HCT116 (cell line): Measurements from ENCODE around the gene OLFML2A. TPM values are rescaled to one million over a fixed set of nuclear protein-coding genes. Genes with fewer than 3 reads are reported as not detected.
A peak's percentile ranks its signal among the peaks of the same experiment; 100 is the strongest.

Experiments used
- ATAC-seq: fragments of 200-7000 bp; cut with Tn5 transposase; 2 replicates; pipeline ENCODE4 v1.9.1; 2020; ENCODE audit warnings: mild to moderate bottlenecking, moderate library complexity
- BruUV-seq: library from RNA; stranded (reverse); fragments of 400-500 nt; replicated peaks from 2 replicates; lab custom pipeline; 2021; lab: Mats Ljungman, UMichigan
- CTCF ChIA-PET: fragments of 300-600 bp; sonication (Branson Sonifier 250); formaldehyde crosslinking; loops from one replicate; lab custom pipeline; 2021; ENCODE audit warnings: antibody characterized with exemption; lab: Charles Lee
- POLR2A ChIA-PET: fragments of 300-600, 350-600 bp; sonication (Branson Sonifier 250); formaldehyde crosslinking; loops from one replicate; lab custom pipeline; 2021; ENCODE audit warnings: antibody characterized with exemption; lab: Charles Lee
- RAD21 ChIA-PET, 2 experiments: fragments of 300-600 bp; sonication (Branson Sonifier 250); formaldehyde crosslinking; loops; one replicate each; lab custom pipeline; 2023; ENCODE audit warnings: low total read pairs in 2 of 2; ENCODE audit not compliant: uncharacterized antibody in 2 of 2, unreplicated experiment in 2 of 2, low non-redundant PET in 1 of 2; lab: Charles Lee
- DNase-seq: peaks from one replicate; pipeline ENCODE4 v3.0.0-alpha.2; 2010; ENCODE audit warnings: low read depth, low spot score
- H2AFZ ChIP-seq: fragments of 200-600 bp; shearing (Covaris generic), sonication (generic); 2 replicates; pipeline ENCODE4 v1.6.1; 2017; ENCODE audit warnings: low read depth, mixed run types, mixed read lengths, antibody characterized with exemption, low read length; ENCODE audit not compliant: poor library complexity, severe bottlenecking
- H3K27ac ChIP-seq: 2 replicates; pipeline ENCODE4 v1.5.1; 2012; ENCODE audit warnings: low read depth, low read length
- H3K27me3 ChIP-seq: fragments of 200-600 bp; sonication (generic); 2 replicates; pipeline ENCODE4 v1.6.1; 2016; ENCODE audit warnings: mixed run types, low read length, mixed read lengths; ENCODE audit not compliant: insufficient read depth
- H3K36me3 ChIP-seq, 2 experiments: fragments of 200-500 bp in 1 of 2; fragments of 200-600 bp in 1 of 2; sonication (Bioruptor generic) in 1 of 2; sonication (generic) in 1 of 2; 2 replicates each; pipeline versions ENCODE4 v1.5.1 to v1.6.1; 2014 to 2016; ENCODE audit warnings: low read length in 2 of 2, inconsistent platforms in 1 of 2, mixed read lengths in 1 of 2, mixed run types in 1 of 2; ENCODE audit not compliant: insufficient read depth in 2 of 2, control insufficient read depth in 1 of 2
- H3K4me1 ChIP-seq, 2 experiments: fragments of 200-600 bp in 1 of 2; sonication (generic) in 1 of 2; 2 replicates each; pipeline versions ENCODE4 v1.5.1 to v1.6.1; 2012 to 2017; ENCODE audit warnings: low read length in 2 of 2, inconsistent platforms in 1 of 2, mild to moderate bottlenecking in 1 of 2, mixed read lengths in 1 of 2, mixed run types in 1 of 2, moderate library complexity in 1 of 2; ENCODE audit not compliant: insufficient read depth in 2 of 2, control insufficient read depth in 1 of 2
- H3K4me2 ChIP-seq: fragments of 200-600 bp; sonication (generic); 2 replicates; pipeline ENCODE4 v1.6.1; 2017; ENCODE audit warnings: mixed run types, low read length, mixed read lengths
- H3K4me3 ChIP-seq, 2 experiments: fragments of 200-600 bp in 1 of 2; sonication (generic) in 1 of 2; replicated peaks in 1 of 2; 2 replicates each; pipeline ENCODE4 v1.5.1; 2011 to 2016; ENCODE audit warnings: low read length in 2 of 2, control low read depth in 1 of 2, low read depth in 1 of 2, mild to moderate bottlenecking in 1 of 2, mixed read lengths in 1 of 2, mixed run types in 1 of 2
- H3K79me2 ChIP-seq: fragments of 200-600 bp; sonication (generic); 2 replicates; pipeline ENCODE4 v1.6.1; 2017; ENCODE audit warnings: mild to moderate bottlenecking, mixed run types, low read length, moderate library complexity, mixed read lengths; ENCODE audit not compliant: insufficient read depth
- H3K9ac ChIP-seq: fragments of 200-600 bp; sonication (generic); 2 replicates; pipeline ENCODE4 v1.6.1; 2016; ENCODE audit warnings: low read length, mixed read lengths
- H3K9me2 ChIP-seq: fragments of 200-600 bp; sonication (generic), shearing (Covaris generic); 2 replicates; pipeline ENCODE4 v1.6.1; 2017; ENCODE audit warnings: mixed run types, mild to moderate bottlenecking, moderate library complexity; ENCODE audit not compliant: insufficient read depth
- H3K9me3 ChIP-seq, 2 experiments: fragments of 200-500 bp in 1 of 2; fragments of 200-600 bp in 1 of 2; sonication (Bioruptor generic) in 1 of 2; sonication (generic) in 1 of 2; 2 replicates each; pipeline ENCODE4 v1.6.1; 2014 to 2017; ENCODE audit warnings: low read length in 2 of 2, mixed read lengths in 2 of 2, inconsistent platforms in 1 of 2, low read depth in 1 of 2, mild to moderate bottlenecking in 1 of 2, mixed run types in 1 of 2, moderate library complexity in 1 of 2; ENCODE audit not compliant: control insufficient read depth in 1 of 2, insufficient read depth in 1 of 2
- H4K20me1 ChIP-seq: fragments of 200-600 bp; sonication (generic), shearing (Covaris generic); 2 replicates; pipeline ENCODE4 v1.6.1; 2017; ENCODE audit warnings: mixed run types, mild to moderate bottlenecking, moderate library complexity; ENCODE audit not compliant: insufficient read depth
- CBX3 ChIP-seq: IDR thresholded peaks from 2 replicates; pipeline ENCODE4 v1.6.1; 2012; ENCODE audit warnings: low read depth
- CTCF ChIP-seq, 3 experiments: fragments of 200-600 bp in 1 of 3; sonication (generic) in 1 of 3; IDR thresholded peaks in 2 of 3; conservative IDR thresholded peaks in 1 of 3; 2 replicates each; pipeline ENCODE4 v1.5.1; 2012 to 2017; ENCODE audit warnings: low read depth in 2 of 3, low read length in 2 of 3, antibody characterized with exemption in 1 of 3, borderline replicate concordance in 1 of 3, control low read depth in 1 of 3, mild to moderate bottlenecking in 1 of 3, mixed read lengths in 1 of 3, mixed run types in 1 of 3, moderate library complexity in 1 of 3; ENCODE audit not compliant: insufficient read depth in 1 of 3
- EGR1 ChIP-seq: IDR thresholded peaks from 2 replicates; pipeline ENCODE4 v1.6.1; 2012; ENCODE audit warnings: low read depth
- EZH2 ChIP-seq: fragments of 200-600 bp; sonication (generic); IDR thresholded peaks from 2 replicates; pipeline ENCODE4 v1.6.1; 2017; ENCODE audit warnings: antibody characterized with exemption, mixed run types
- EZH2phosphoT487 ChIP-seq: fragments of 200-600 bp; IDR thresholded peaks from 2 replicates; pipeline ENCODE4 v1.6.1; 2018; ENCODE audit warnings: antibody characterized with exemption, borderline replicate concordance
- POLR2A ChIP-seq: IDR thresholded peaks from 2 replicates; pipeline ENCODE4 v1.7.0; 2011; ENCODE audit warnings: borderline replicate concordance; ENCODE audit not compliant: insufficient read depth, insufficient read length; ENCODE audit errors: extremely low read depth
- POLR2AphosphoS5 ChIP-seq: IDR thresholded peaks from 2 replicates; pipeline ENCODE4 v1.6.1; 2011; ENCODE audit warnings: mild to moderate bottlenecking, low read depth, low read length, moderate library complexity
- REST ChIP-seq: IDR thresholded peaks from 2 replicates; pipeline ENCODE4 v1.6.1; 2012; ENCODE audit warnings: low read depth
- SIN3A ChIP-seq: IDR thresholded peaks from 2 replicates; pipeline ENCODE4 v1.6.1; 2012; ENCODE audit warnings: low read depth
- SRF ChIP-seq: IDR thresholded peaks from 2 replicates; pipeline ENCODE4 v1.6.1; 2012; ENCODE audit warnings: low read depth
- YY1 ChIP-seq: IDR thresholded peaks from 2 replicates; pipeline ENCODE4 v1.6.1; 2011; ENCODE audit warnings: low read length, low read depth, moderate library complexity, mild to moderate bottlenecking; ENCODE audit not compliant: insufficient replicate concordance; ENCODE audit errors: extremely low read depth
- intact Hi-C: fragments of 100-400 bp; cut with micrococcal nuclease; formaldehyde crosslinking; loops from 2 replicates; pipeline ENCODE4 v1.10.0; 2022
- total RNA-seq: library from RNA; stranded (reverse); gene quantifications from one replicate; pipeline ENCODE4 v1.2.1, GENCODE V29; 2021; ENCODE audit not compliant: unreplicated experiment

Gene OLFML2A
- total RNA-seq, 1 experiment from 2014 or later = 6.3 TPM

DNA sequence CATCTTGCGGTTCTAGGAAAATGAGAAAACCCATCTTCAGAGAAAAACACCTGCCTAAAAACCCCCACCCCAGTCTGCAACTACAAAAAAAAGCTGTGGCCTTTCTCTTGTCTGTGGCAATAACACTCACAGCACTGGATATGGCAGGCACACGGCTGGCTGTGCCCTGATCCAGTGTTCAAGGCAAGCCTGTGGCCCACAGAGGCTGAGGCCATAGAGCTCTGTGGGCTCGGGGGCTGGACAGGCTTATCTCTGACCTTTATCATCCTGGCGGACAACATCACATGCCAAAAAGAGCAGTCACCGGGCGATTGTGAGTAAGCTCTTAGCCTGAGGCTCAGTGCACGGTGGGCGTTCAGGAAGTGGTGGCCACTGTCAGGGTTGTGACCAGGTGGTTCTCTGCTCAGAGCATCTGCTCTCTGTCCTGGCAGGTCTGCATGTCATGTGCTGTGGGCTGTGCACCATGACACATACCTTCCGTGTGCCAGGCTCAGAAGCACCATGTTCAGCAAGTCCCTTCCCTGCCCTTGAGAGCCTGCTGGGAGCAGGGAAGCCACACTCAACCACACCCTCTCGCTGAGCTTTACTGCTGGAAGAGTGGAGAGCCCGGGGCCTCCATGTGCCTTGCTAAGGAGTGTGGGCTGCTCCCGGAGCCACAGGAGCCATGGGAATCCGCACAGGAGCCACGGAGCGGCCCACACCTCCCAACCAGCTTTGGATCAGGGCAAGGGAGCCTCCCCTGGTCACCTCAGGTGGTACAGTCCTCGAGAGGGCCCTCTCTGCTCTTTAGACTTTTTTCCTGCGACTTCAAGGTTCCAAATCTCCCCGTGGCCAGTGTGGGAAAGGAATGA lies 41.7 kb downstream of the OLFML2A start:
- peak overlapping the region; percentile 58 for H3K9ac ChIP-seq
- H3K4me2 ChIP-seq = peak overlapping the region; percentile 65
- H3K36me3 ChIP-seq = no peaks in the 10 kb centered on the region
- ATAC-seq = peak; percentile 87
- BruUV-seq = no TSS peak
- no peaks in the 10 kb centered on the region for H4K20me1 ChIP-seq
- H3K4me1 ChIP-seq = peaks cover 29 to 61% of the 10 kb centered on the region in 2 experiments
- intact Hi-C loops = loop anchor here (5.0 kb wide), 1 partner anchor 41 kb away; the partner anchor contains the start of gene OLFML2A
- no peaks in the 10 kb centered on the region for H3K9me2 ChIP-seq
- ChIA-PET RAD21 (interaction anchor here in 1 of 2 experiments (0.7 to 1.3 kb wide), 2 partner anchors 34 to 44 kb away, joined by 3 to 6 read pairs; partner anchors contain the start of gene WDR38), CTCF (interaction anchor here (1.0 to 2.6 kb wide), 5 partner anchors 23 to 202 kb away, joined by 3 to 13 read pairs (median 8); partner anchors contain the start of genes NR6A1 and WDR38), POLR2A (interaction anchor here (0.6 to 2.1 kb wide), 6 partner anchors 8 to 41 kb away, joined by 3 to 8 read pairs (median 4); partner anchors contain the start of gene OLFML2A)
- no peaks in the 10 kb centered on the region for H3K27me3 ChIP-seq
- peak overlapping the region; percentile 37 for H2AFZ ChIP-seq
- DNase-seq = peak; percentile 82
- no peaks in the 10 kb centered on the region for H3K9me3 ChIP-seq
- peak overlapping the region in 1 of 2 experiments; percentile 15; a peak in 1 of 4 replicates for H3K4me3 ChIP-seq
- TF ChIP-seq SIN3A = no peak
- peak; percentile 63 for TF ChIP-seq POLR2AphosphoS5
- no peak for TF ChIP-seq EZH2
- TF ChIP-seq POLR2A = no peak
- TF ChIP-seq EZH2phosphoT487 = no peak
- peak in 1 of 3 experiments; percentile 24; a peak in 2 of 6 replicates for TF ChIP-seq CTCF (IDR thresholded peaks at IDR 0.05 in 2 of 3, conservative IDR thresholded peaks at IDR 0.05 in 1 of 3; ENCODE audit: borderline replicate concordance in 1 of 3, insufficient read depth in 1 of 3, low read depth in 2 of 3, low read length in 2 of 3)
- TF ChIP-seq CBX3 = no peak
- no peak for TF ChIP-seq SRF
- peak; percentile 4 for TF ChIP-seq YY1
- TF ChIP-seq REST = no peak
- no peak for TF ChIP-seq EGR1
- H3K79me2 ChIP-seq = no peaks in the 10 kb centered on the region
- H3K27ac ChIP-seq = peak overlapping the region; percentile 69
